ENCODE data around the gene CALM3.

DNA sequence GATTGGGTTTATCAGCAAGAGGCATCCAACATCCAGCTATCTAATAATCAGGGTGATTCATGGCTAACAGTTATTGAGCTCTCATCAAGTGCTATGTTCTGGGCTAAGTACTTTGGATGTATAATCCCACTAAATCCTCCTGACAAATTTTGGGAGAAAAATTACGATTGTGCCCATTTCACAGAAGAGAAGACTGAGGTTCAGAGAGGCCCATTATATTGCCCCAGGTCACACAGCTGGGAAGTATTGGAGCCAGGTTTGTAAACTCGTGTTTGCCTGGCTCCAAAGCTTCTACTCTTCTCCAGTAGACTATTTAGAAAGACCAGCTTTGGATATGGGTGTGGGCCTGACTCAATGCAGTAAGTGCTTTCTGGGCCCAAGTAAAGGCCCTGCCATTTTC is 20.9 kb upstream of the CALM3 start:
- TF ChIP-seq, protein P1, sequence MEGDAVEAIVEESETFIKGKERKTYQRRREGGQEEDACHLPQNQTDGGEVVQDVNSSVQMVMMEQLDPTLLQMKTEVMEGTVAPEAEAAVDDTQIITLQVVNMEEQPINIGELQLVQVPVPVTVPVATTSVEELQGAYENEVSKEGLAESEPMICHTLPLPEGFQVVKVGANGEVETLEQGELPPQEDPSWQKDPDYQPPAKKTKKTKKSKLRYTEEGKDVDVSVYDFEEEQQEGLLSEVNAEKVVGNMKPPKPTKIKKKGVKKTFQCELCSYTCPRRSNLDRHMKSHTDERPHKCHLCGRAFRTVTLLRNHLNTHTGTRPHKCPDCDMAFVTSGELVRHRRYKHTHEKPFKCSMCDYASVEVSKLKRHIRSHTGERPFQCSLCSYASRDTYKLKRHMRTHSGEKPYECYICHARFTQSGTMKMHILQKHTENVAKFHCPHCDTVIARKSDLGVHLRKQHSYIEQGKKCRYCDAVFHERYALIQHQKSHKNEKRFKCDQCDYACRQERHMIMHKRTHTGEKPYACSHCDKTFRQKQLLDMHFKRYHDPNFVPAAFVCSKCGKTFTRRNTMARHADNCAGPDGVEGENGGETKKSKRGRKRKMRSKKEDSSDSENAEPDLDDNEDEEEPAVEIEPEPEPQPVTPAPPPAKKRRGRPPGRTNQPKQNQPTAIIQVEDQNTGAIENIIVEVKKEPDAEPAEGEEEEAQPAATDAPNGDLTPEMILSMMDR (IDR thresholded peaks at IDR 0.05; ENCODE audit: poor library complexity, severe bottlenecking), result no peak
- no peak for TF ChIP-seq EP300 (conservative IDR thresholded peaks at IDR 0.05; ENCODE audit: poor library complexity, severe bottlenecking)
- TF ChIP-seq EZH2 (IDR thresholded peaks at IDR 0.05; ENCODE audit: borderline replicate concordance, insufficient read depth, low read length, poor library complexity, severe bottlenecking), result no peak
- no peak for TF ChIP-seq RAD21 (conservative IDR thresholded peaks at IDR 0.05)
- no peak for TF ChIP-seq MXI1 (conservative IDR thresholded peaks at IDR 0.05; ENCODE audit: poor library complexity, severe bottlenecking)
